Activated gamma-delta T cell treated with anti-CD3 and anti-CD28 coated beads, Interleukin-2, amount 50 U/mL, for 16 hours (primary cell): ENCODE data around the gene KIAA0513.

Source experiments
- DNase-seq: peaks from one replicate; pipeline ENCODE4 v3.0.0-alpha.2; 2020; ENCODE audit warnings: low read depth

KIAA0513 gene, protein sequence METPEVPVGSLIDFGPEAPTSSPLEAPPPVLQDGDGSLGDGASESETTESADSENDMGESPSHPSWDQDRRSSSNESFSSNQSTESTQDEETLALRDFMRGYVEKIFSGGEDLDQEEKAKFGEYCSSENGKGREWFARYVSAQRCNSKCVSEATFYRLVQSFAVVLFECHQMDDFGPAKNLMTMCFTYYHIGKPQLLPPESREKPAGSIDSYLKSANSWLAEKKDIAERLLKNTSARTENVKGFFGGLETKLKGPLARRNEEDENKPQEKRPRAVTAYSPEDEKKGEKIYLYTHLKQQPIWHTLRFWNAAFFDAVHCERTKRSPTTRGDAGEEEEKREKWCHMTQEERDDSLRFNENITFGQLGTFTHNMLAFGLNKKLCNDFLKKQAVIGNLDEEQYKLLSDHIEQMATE

DNA sequence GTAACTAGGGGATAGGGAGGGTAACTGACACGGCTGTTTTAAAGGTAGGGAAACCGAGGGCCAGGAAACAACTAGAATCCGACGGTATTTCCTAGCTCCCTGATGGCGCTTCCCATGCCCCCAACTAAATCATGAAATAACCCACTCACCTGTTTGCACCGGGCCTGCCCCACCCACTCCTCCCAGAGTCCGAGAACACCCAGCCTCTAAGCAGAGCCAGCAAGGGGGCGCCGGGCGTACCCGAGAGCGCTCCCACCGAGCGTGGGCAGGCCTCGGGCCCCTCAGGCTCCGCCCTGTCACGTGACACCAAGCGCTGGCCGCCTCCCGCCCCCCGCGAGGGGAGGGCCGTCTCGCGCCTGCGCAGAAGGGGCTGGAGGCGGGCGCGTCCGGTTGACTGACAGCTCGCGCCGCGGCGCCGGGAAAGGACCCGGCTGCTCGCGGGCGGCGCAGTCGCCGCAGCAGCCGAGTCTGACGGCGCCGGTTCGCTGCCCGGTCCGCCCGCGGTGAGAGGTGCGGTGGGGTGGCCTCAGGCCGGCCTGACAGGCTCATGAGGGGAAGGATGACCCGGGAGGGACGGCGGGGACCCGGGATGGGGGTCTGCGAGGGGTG is at the start of gene KIAA0513:
Gene KIAA0513, plus strand, starts transcription at position 447 of the 609 bp plus-strand sequence. CDS start 39,277 bp downstream, outside the sequence.
- peak; percentile 93 for DNase-seq

DNA sequence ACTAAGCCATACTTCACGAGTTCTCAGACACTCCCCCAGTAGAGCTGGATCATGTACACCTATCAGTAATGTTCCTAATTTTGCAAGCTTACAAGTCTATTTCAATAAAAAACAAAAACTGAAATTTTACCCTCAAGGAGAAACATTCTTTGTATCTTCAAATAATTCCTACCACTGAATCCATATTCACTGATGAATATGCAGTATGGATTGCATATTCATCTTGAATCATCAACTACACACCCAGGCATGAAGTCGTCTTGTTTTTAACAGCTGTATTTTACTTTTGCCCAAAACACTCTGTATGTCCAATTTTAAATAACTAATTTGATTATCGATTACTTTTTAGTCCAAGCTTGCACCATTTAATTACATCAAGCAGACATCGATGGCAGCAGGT is 48.1 kb upstream of the KIAA0513 start:
- no peak for DNase-seq

DNA sequence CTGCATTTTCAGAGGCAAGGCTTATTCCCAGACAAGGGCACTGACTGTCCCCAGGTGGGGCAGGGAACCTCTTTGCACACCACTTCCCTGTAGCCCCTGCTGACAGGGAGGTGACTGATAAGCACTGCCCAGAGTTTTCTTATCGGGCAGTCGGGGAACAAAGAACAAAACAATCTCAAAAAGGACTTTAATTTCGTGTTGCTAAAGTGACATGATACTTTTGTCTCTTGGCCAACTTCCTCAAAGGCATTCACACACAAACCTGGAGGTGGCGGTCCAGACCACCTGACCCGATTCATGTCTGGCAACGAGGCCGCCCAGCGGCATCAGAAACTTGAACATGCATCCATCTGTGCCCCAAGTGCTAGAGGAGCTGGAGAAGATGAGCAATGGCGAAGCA is 45.2 kb upstream of the KIAA0513 start:
- DNase-seq: no peak

DNA sequence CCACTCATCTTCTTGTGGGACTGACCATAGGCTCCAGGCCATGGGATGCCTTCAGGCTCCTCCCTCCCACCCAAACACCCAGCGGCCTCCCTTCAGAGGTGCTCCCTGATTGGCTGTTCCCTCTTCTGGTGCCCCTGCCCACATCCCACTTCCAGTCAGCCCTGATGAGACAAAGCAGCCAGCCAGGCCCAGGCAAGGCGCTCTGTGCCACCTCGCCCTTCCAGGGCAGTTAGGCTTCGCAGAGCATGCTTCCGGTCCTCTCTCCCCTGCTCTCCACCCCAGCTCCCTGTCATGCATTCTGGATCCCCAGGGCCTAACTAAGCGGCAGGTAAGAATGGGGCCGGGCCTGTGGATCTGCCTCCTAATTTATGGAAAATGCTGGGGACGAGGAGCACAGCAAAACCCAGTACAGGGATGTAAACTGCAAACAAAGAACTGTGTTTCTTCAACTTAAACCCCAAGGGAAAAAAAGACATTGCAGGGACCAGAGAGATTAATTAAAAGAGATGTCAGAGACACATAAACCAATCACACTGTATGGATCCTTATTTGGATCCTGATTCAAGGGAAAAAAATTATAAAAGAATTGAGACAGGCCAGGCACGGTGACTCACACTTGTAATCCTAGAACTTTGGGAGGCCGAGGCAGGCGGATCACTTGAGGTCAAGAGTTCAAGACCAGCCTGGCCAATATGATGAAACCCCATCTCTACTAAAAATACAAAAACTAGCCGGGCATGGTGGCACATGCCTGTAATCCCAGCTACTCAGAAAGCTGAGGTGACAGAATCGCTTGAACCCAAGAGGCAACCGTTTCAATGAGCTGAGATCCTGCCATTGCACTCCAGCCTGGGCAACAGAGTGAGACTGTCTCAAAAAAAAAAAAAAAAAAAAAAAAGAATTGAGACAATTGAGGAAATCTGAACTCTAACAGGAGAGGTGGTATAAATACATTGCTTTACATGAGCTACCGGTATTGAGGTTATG is 42.2 kb upstream of the KIAA0513 start:
- no peak for DNase-seq

DNA sequence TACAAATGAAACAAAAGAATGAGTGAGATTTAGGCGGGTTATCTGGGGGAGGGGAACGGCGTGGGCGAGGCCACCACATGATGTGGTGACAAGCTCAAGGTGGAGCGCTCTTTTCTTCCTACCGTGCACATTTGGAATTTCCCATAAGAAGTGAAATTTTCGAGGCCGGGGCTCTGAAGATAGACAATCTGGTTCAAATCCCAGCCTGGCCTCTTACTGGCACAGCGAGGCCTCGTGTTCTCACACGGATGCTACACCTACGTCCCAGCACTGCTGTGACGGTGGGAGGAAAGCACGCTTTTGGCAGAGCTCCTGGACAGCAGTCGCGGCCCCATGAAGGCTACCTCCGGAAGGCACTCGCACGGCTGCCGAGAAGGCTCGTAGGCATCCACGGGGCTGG is 41.5 kb upstream of the KIAA0513 start:
- DNase-seq: no peak

DNA sequence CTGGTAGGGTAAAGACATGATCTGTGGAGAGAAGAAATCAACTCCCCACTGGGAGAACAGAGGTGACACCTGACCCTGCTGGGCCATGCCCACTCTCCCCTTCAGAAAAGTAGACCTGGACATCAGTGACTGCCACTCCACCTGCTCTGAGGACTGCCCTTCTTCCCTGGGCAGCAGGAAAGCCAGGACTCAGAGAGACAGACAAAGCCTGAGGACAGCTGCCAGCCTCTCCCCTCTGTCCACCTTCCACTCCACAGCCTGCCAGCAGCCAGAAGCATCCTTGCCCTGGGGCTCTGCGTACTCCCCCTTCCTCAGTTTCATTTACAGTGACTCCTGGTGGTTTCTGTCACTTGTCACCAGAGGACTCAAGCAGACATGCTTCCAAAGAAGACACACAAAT is 40.7 kb upstream of the KIAA0513 start:
- DNase-seq: no peak

DNA sequence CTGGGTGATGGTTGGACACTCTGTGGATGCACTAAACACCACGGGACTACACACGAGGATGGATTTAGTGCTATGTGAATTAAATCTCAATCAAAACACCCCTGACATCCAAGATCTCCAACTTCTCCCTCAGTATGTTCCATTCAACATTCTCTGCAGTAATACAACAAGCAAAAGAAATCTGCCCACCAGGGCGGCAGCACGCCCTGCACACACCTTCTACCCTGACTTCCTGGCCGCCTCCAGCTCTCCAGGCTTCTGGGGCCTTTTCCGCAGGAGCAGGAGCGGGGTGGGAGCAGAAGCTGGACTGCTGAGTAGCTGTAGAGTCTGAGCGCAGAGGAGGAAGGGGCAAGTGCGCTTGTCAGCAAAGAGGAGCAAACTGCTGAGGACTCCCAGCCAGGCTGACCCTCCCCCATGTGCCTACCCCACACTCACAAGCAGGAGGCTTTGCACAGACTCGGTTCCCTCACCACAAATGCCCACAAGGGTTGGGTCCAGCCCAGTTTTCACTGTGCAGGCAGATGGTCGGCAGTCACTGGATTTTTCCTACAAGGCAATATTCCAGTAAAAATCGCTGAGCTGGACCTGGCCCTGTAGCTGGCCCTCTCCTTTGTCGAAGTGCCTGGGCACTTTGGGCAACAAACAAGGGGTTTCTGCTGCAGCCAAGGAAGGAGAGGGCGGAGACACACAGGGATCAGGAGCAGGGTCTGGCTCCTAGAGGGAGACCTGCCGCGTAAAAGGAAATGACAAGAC is 39.1 kb upstream of the KIAA0513 start:
- DNase-seq: no peak

DNA sequence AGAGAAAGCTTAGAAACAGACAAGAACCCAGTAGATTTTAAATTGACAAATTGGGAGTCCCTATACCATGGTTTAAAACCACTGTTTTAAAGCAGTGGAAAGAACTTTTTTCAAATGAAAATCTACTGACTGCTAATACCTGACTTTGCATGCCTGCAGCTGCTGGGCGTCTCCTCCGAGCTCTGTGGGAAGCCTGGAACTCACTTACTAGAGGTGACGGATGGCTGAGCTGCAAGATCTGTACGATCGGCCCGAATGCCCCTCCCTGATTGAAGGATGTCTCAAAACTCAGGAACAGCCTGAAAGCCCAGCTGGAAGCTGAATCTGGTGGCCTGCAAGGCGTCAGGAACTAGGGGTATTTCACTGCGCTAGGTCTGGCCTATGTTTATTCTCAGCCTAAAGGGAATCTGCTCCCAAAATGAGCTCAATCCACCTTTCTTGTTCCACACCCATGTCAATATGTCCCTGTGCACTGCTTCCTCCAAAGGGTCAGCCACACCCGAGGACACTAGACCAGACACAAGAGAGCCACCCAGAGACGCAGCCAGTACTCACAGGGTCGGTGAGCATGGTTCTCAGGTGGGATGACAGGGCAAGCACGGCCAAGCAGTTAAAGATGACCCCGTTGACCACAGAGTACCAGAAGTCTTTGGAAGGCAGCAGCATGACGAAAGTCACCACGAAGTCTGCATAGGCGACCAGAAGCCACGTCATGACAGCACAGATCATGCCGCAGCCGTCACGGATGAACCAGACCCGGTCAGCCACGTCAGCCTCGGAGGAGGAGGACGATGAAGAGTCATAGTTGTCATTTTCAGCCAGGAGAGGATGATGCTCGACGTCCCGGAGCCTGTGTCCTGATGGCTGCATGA is 37.6 kb upstream of the KIAA0513 start:
- no peak for DNase-seq

DNA sequence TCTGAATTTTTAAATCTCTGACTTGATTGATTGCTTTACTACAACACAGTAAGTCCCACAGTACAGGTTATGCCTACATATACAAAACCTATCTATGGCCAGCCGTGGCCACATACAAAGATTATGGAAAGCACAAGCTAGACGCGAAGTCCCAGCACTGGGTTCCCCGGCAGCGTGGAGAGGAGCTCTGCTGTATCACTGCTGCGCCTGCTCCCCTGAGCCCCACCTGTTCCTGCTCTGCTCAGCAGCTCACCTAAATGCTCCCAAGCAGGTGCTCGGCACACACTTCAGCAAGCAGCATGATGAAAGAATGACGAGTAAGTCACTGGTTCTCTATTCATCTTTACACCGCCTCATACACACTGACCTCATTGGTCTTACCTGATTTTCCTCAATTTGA is 36.8 kb upstream of the KIAA0513 start:
- no peak for DNase-seq

DNA sequence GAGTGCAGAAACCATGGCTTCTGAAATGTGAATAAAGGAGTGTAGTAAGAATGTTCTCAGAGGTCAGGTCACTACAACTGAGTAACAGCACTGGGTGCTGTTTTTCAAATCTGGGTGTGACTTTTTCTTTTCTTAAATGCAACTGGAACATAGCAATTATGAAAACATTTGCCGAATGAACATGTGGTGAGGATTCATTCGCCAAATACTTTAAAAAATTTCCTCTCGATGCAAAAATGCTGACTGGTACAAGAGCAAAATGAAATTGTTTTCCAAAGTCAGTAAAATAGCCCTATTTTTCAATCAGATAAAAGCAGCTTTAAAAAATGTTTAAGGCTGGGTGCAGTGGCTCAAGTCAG is 34.9 kb upstream of the KIAA0513 start:
- DNase-seq: no peak

DNA sequence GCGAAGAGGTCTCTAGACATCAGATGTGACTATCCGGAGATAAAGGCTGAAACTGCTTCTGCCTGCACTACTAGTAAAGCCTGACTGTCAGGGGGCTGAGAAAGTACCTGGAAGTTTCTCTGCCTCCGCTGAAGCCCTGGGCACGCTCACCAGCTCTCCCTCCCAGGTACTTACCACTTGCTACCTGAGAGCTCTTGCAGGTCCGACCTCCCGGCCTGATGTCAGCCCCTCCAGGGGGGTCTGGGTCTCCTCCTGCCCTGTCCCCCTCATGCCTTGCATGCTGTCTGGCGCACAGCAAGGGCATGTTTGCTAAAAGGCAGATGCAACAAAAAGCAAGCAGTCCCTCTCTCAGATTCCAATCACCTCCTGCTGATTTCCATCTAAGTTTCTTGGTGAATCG is 33.7 kb upstream of the KIAA0513 start:
- no peak for DNase-seq

DNA sequence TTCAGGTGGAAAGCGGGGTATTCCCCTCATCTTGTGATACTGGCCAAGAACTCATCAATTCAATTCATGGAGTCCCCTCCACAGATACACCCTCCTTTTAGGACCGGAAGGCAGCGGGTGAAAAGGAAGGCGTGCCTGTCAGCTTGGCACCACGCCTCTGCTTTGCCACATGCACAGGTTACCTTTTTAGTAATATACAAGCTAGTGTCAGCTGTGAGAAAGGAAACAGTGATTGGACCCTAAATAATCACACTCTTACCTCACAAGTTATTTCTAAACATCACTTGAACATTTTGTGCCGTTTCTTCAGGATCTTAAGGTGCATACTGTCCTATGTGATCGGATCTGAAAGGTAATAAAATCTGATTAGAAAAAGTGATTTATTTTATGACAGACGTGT is 31.9 kb upstream of the KIAA0513 start:
- DNase-seq: no peak

DNA sequence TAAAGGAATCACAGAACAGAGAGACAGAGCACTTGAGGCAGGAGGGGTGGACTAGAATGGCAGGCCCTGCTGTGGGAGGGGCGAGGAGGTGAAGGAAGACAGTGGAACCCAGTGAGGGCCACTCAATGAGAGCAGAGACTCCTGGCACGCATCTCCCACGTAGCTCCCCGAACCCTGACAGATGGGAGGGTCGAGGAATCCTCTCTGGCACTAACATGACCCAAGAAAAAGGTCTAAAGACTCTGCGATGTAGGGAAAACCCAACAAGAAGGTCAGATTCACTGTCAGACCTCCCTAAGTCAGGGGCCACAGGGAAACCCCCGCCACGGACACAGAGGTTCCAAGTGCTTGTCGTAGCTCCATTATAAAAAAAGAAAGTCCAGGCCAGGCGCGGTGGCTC is 31.2 kb upstream of the KIAA0513 start:
- no peak for DNase-seq

DNA sequence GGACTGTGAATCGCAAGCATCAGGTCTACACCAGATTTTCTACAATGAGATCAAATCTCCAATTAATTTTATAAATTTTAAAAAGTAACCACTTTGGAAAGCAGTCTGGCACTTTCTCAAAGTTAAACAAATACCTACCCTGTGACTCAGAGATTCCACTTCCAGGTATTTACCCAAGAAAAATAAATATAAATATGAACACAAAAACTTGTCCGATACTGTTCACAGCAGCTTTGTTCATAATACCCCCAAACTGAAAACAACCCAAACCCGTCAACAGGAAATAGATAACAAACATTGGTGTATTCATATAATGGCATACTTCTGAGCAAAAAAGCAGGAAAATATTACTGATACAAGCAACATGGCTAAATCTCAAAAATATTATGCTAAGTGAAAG is 28.4 kb upstream of the KIAA0513 start:
- DNase-seq: no peak

DNA sequence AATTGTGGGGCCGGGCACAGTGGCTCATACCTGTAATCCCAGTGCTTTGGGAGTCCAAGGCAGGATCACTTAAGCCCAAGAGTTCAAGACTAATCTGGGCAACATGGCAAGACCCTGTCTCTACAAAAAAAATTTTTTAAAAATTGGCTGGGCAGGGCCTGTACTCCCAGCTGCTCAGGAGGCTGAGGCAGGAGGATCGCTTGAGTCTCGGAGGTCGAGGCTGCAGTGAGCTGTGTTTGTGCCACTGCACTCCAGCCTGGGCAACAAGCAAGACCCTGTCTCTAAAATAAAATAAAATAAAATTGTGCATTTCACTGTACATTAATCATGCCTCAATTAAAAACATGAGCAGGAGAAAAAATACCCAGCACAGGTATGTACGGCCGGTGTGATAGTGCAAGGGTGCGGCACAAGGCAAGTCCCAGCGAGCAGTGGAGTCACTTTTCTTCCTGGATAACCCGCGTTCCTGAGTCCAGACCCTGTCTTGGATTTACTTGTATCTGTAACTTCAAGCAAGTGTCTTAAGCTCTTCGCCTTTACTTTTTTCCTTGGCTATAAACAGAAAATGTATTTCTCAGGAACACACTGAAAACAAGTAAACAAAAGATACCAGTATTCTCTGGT is 27.6 kb upstream of the KIAA0513 start:
- DNase-seq: no peak

DNA sequence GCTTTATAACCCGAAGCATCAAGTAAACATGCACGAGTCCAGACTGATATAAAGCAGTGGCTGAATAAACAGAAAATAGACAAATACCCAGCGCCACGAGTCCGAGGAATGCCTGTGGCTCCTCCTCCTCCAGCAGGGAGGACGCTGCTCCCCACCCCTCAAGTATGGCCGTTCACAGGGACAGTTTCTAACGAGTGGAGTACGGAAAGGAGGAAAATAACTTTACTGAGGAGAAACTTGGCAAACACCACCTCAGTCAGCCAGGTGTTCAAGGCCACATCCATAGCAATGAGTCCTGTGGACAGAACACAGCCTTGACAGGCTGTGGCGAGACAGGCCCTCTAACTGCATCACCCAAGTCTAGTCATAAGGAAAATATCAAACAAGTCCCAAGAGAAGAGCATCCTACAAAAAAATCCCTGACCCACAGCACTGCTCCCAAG is 25.5 kb upstream of the KIAA0513 start:
- DNase-seq: no peak

DNA sequence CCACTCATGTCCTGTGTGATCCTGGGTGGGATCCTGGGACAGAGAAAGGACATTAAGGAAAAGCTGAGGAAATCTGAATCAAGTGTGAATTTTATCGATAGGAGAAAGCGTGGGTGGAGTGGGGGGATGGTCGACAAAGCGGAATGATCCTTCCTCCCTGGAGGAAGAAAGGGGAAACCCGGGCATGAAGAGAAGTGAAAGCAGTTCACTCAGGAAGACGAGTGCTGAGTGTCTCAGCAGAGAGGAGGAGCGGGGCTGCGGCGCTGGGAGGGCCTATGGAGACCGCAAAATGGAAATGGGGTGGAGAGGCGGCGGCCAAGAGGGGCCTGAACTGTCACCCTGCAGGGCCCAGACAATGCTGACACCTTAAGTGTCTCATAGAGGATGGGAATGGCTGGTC is 25.0 kb upstream of the KIAA0513 start:
- no peak for DNase-seq

DNA sequence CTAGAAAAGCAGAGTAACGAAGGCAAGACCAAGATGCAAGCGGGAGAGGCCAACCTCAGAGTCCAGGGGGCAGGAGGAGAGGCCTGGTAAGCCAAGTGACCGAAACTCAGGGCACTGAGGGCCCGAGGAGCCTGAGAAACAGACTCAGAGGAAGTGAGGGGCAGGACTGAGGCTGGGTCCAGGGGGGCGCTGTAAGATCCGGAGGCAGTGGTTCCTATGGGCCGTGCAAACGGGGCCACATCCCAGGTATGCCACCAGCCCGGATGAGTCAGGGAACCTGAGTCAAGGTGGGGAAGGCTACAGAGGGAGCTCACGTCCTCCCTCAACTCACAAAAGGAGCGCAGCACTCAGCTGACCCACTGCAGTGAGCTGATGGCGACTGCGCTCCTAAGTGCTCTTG is 24.5 kb upstream of the KIAA0513 start:
- no peak for DNase-seq

DNA sequence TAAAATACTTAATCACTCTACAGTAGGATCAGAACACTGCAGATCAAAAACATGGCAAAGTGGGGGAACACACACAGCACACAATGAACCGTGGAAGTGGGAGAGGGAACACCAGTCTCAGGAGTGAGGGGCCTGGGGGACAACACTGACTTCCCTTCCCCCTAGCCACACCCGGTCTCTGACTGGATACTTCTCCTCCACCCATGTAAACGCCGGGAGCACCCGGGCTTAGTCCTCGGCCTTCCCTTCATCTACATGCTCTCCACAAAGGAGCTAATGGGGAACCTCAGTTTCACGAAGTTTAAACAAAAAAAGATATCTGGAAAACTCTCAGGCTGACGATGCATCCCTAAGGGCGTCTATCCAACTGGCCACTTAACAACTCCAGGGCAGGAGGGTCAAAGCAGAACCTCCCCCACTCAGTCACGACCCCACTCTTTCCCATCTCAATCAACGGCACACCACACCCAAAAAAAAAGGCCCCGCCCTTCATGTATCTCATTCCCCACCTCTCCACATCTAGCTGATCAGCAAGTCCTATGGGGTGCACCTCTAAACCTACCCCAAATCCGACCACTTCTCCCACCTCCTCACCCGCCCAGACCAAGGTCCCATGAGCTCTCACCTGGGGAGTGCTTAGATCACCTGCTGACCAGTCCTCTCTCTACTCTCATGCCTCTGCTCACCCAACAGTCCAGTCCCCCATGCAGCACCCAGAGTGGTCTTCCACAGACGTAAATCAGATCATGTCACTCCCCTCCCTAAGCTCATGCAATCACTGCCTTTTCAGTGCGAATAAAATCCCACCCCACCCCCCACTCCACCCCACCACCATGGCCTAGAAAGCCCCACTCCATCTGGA is 23.6 kb upstream of the KIAA0513 start:
- DNase-seq: no peak
